Measurements from ENCODE around the gene PPFIBP2. TPM values are rescaled to one million over a fixed set of nuclear protein-coding genes. Genes with fewer than 3 reads are reported as not detected.

PPFIBP2 gene
- total RNA-seq, 2 donors from 2014 or later: 63.5 to 81.1 TPM

- DNase-seq (no peak), ATAC-seq (peak; percentile 26)
- intact Hi-C loops (cut with DNase I, micrococcal nuclease): no loop called here
Observed at GRCh38 chr11:7520981-7521487, 7.2 kb downstream of the PPFIBP2 start.

- DNase-seq: no peak
- intact Hi-C loops (cut with DNase I, micrococcal nuclease): no loop called here
- no peak for ATAC-seq
Observed at GRCh38 chr11:7522121-7522520, 8.3 kb downstream of the PPFIBP2 start.

DNA sequence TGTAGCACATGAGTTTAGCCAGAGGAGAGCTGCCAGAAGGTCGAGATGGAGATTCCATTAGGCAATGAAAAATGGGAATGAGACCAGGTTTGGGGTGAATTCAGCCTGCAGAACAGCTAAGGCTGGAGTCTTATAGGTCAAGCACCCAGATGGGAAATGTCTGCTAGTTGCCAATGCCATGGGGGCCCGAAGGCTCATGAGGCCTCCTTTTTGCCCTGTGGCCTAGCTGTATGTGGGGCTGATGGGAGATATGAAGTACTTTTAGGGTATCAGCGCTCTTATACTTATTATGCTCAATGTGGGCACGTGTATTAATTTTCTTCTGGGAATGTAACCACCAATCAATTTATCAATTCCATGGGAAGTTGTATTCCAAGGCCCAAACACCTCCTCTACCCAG is 8.7 kb downstream of the PPFIBP2 start:
- ATAC-seq: no peak
- no peak for DNase-seq
- intact Hi-C loops (cut with DNase I, micrococcal nuclease): no loop called here

DNA sequence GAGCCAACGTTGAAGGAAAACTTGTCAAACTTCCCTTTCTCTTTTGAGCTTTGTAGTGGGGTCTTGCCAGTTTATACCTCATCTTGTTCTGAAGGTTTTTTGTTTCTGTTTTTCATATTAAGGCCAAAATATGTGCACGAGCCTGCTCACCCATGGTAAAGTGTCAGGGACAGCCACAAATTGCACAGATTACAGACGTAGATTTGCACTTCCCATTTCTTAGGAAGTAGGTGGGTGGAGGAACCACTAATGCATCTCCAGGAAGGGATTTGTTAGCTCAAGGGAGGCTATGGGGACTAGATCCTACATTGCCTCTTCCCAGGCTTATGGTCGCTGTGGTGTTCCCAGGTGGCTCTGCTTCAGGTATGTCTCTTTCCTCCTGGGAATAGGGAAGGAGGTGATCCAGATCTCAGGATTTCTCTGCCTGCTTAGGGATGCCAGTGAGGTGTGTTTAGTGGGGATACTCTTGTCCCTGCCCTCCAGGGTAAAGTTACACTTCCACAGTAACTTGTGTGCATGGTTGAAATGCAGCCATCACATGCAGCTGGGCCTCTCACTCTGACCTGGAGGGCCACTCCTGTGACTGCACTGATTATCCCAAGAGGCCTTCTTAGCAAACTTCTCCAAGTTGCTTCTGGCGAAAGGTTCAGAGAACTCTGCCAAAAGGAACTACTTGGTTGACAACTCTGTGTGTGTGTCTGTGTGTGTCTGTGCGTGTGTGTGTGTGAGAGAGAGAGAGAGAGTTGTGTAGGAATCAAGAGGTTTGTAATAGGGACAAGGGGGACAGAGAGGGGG is 9.8 kb downstream of the PPFIBP2 start:
- DNase-seq (no peak), ATAC-seq (no peak)
- intact Hi-C loops (cut with DNase I, micrococcal nuclease): no loop called here

DNA sequence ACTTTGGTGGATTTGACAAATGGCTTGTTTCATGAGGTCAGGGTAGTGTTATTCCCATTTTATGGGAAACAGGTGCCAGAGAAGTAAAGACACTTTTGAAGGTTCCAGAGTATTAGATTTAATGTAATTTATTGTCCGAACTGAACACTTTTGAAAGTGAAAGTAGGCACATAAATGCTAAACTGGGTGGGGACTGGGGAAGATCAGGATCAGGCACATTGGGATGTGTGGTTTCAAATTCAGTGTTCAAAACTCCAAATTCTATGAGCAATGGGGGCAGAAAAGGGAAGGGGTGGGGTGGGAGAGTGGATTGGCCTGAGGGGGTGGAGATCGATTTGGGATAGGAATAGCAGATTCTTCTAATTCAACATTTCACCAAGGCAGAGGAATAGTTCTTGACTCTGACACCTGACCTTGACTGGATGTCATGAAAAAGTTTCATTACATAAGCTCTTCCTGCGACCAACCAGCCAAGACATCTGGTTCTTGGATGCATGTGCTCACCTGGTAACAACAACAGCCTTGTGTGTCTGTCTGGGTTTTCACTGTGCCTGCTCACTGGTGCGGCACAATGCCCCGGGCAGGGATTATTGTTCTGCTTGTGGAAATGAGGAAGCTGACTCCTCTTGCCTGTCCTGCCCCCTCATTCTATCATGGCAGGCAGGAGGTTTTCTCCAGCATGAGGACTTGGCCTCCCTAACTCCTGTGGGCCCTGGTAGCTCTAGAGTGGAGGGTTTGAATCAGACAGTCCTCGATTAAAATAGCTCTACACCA is 10.8 kb downstream of the PPFIBP2 start:
- DNase-seq: no peak
- intact Hi-C loops (cut with DNase I, micrococcal nuclease): no loop called here
- ATAC-seq: no peak

- ATAC-seq (no peak), DNase-seq (no peak)
- intact Hi-C loops (cut with DNase I, micrococcal nuclease): no loop called here
Observed at GRCh38 chr11:7525424-7525823, 11.6 kb downstream of the PPFIBP2 start.

GRCh38 chr11:7527029-7527428 is 13.2 kb downstream of the PPFIBP2 start:
- intact Hi-C loops (cut with DNase I, micrococcal nuclease): no loop called here
- ATAC-seq (no peak), DNase-seq (no peak)

DNA sequence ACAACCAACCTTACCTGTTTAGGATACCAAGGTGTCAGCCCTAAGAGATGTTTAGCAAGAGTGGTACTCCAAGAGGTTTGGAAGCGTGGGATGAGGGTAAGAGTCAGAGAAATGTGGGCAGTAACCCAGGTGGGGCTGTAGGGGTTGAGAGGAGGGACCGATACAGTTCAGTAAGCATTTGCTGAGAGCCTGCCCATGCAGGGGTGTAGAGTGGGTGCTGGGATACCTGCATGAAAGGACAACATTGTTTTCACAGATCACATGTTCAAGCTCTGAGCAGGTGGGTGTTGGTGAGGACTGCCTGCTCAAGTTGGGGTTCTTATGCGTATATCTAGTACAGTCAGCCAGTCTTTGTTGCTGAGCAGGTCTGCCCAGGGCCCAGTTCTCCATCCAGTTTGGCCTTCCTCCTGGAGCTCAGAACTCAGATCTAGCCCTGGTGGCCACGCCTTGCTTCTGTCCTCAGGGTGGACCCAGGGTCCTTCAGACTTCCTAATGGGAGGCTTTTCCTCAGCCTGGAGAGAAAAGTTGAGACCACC is 14.8 kb downstream of the PPFIBP2 start:
- intact Hi-C loops (cut with DNase I, micrococcal nuclease): no loop called here
- ATAC-seq (no peak), DNase-seq (no peak)

DNA sequence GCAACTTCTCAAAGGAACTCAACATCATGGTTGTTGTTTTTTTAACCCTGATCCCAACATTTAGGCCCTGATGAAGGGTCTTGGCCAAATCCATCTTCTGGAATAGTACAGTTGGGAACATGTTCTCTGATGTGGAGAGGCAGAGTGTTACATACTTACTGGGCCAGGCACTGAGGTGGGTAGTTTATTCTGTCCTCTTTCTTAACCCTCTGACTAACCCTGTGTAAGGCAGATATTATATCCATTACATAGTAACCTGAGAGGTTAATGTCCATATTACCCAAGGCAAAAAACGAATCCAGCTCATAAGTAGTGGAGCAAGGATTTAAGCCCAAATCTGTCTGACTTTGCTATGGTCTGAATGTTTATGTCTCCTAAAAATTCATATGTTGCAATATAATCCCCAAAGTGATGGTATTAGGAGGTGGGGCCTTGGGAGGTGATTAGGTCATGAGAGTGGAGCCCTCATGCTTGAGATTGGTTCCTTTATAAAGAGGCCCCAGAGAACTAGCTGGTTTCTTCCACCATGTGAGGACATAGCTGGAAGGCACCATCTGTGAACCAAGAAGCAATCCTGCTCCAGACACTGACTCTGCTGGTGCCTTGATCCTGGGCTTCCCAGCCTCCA is 16.3 kb downstream of the PPFIBP2 start:
- DNase-seq (no peak), ATAC-seq (no peak)
- intact Hi-C loops (cut with DNase I, micrococcal nuclease): no loop called here

- intact Hi-C loops (cut with DNase I, micrococcal nuclease): no loop called here
- no peak for DNase-seq
- no peak for ATAC-seq
Observed at GRCh38 chr11:7531011-7531410, 17.2 kb downstream of the PPFIBP2 start.

DNA sequence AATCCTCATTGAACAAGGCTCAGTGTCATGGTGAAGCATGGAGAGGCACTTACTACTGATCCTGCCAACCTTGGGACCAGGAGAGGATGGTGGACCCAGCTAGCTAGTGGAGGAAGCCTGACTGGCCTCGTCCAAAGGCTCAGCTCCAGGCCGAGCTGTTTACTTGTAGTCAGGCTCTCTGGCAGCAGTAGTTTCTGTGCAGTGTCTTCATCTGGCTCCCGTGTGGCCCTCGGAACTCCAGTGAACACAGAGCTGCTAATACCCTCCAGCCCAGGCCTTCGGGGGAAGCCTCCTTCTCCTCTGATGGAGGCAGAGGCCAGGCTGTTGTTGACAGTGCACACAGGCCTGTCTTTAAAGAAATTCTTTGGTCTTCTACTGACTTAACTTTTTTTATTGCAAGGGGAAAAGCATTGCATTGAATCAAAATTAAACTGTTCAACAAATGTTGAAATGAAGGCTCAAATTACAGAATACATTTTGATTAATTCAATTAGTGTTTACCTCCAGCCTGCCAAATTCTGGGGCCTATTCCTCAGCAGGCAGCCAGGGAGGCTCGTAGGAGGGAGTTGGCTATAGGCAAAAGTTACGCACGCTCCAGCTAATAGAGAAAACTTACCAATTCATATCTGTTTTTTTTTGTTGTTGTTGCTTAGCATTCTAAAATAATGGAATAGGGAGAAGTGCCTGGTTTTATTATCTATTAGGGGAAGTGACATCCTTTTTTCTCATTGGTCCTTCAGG is 18.8 kb downstream of the PPFIBP2 start:
- ATAC-seq (no peak), DNase-seq (no peak)
- intact Hi-C loops (cut with DNase I, micrococcal nuclease): no loop called here

DNA sequence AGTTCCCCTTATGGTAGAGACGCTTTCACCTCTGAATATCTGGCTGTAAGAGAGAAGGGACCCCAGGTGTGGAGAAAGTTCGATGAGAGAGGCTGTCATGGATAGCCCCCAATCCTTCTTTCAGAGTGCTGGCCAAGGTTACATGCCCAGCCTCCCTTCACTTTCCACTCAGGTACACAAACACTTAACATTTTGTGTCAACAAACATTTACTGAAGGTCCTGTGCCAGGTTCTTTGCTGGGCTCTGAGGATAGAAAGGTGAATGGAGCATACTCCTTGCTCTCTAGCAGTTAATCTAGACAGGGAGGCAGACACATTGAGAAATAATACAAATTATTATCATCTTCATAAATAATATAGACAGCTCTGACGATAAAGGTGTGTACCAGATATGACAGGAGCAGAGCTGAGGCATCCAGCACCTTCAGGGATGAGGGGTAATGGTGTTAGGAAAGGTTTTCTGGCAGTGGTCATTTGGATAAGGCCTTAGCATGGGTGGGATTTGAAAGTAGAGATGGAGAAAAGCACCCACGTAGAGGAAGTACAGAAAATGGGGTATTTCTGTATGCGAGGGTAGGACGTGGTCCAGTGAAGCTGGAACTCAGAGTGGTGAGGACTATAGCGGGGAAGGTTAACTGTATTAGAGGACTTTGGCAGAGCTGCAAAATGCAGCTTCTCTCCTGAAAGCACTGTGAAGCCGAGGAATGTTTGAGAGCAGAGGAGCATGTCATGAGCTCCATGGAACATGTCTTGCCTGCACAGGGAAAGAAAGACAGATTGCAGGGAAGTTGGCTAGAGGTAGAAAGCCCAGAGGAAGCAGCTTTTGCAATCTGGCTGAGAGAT is 19.6 kb downstream of the PPFIBP2 start:
- ATAC-seq (no peak), DNase-seq (no peak)
- intact Hi-C loops (cut with DNase I, micrococcal nuclease): no loop called here

- intact Hi-C loops (cut with DNase I, micrococcal nuclease): no loop called here
- no peak for ATAC-seq
Observed at GRCh38 chr11:7534042-7534378, 20.2 kb downstream of the PPFIBP2 start.

GRCh38 chr11:7536100-7536499 is 22.3 kb downstream of the PPFIBP2 start:
- intact Hi-C loops (cut with DNase I, micrococcal nuclease): no loop called here
- DNase-seq (peak; percentile 45 to 61), ATAC-seq (peak; percentile 88)

More at GRCh38 chr11:7534042-7534378, 20.2 kb downstream of the PPFIBP2 start:
- no peak for DNase-seq

DNA sequence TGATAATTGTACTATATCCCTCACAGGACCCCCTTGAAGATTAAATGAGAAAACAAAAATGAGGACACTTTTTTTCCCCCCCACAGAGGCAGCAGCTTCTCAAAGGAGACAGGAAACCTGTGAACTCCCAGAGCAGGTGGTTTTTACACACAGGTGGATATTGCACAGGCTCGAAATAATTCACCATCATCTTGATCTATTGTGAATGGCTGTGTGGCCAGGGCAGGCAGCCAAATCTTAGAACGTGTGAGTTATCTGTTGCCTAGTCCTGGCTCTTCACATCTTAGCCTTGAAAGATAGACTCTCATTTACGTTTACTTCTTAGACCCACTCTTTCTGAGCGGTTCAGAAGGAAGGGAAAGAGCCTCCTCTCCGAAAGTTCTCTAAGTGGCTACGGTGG is 23.5 kb downstream of the PPFIBP2 start:
- intact Hi-C loops (cut with DNase I, micrococcal nuclease): no loop called here
- no peak for DNase-seq
- no peak for ATAC-seq

DNA sequence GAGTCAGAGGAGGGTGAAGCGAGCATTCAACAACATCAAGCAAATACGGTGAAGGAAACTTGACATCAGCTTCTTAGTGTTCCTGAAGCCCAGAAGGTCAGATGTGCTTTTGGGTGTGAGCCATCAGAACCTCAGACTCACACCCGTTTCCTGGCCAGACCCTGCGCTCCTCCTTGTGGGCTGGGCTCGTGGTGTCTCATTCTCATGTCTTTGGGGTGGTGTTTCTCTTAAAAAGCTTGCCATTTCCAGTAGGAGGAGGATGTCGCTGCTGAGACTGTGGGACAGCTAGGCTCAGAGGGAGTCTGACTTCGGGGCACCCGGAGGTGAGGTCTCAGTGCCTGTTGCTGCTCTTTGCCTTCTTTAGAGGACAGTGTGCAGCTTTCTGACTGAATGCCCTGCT is 24.2 kb downstream of the PPFIBP2 start:
- intact Hi-C loops (cut with DNase I, micrococcal nuclease): no loop called here
- no peak for DNase-seq
- no peak for ATAC-seq

DNA sequence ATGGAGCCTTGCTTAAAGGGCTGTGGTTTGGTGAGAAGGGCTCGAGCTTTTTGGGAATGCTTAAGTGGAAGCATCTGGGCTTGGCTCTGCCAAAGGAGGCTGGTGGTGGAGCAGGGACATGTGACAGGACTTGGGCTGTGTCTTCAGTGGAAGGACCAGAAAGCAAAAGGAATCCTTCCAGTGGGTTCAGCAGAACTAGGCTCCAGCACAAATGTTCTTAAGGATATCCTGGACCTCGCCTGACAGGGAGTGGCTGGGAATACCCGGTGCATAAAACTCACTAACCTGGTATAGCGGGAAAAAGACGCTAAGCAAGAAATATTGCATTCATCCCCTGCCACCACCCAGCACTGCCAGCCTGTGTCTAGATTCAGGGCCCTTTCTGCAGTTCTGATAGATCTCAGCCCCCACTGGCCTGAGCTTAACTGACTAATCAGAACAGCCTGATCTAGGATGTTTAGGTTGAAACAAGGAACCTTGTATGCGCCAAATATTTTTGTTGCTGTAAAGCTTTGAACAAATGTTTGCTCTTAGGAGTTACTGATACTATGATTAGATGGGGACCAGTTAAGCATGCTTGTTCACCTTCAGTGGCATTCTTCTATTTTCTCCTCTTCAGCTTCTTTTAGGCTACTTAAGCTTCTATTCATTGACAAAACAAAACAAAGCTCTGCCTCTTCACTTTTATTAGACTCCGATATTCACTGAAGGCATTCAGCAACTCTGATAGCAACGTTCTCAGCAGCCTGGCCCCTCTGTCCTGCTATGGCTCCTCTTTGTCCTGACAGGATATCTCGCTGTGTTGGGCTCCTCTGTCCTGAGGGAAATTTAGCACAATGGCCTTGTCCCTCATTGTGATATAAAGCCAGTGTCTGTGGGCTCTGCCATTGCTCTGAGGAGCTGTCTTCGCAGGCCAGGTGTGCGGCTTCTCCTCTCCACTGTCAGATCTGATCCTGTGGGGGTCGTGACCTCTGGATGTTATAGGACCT is 25.0 kb downstream of the PPFIBP2 start:
- intact Hi-C loops (cut with DNase I, micrococcal nuclease): no loop called here
- DNase-seq: peak in 1 of 2 donors; percentile 23
- ATAC-seq: peak; percentile 77

All from left colon (tissue), 2 donors.